ENCODE data around the gene OSTC. TPM values are rescaled to one million over a fixed set of nuclear protein-coding genes. Genes with fewer than 3 reads are reported as not detected.

The OSTC gene
- total and polyA plus RNA-seq, 2 of the 13 experiments (the other 11 are each of a cell fraction or from before 2014, with no cell fraction given), result 208 to 380 TPM

DNA sequence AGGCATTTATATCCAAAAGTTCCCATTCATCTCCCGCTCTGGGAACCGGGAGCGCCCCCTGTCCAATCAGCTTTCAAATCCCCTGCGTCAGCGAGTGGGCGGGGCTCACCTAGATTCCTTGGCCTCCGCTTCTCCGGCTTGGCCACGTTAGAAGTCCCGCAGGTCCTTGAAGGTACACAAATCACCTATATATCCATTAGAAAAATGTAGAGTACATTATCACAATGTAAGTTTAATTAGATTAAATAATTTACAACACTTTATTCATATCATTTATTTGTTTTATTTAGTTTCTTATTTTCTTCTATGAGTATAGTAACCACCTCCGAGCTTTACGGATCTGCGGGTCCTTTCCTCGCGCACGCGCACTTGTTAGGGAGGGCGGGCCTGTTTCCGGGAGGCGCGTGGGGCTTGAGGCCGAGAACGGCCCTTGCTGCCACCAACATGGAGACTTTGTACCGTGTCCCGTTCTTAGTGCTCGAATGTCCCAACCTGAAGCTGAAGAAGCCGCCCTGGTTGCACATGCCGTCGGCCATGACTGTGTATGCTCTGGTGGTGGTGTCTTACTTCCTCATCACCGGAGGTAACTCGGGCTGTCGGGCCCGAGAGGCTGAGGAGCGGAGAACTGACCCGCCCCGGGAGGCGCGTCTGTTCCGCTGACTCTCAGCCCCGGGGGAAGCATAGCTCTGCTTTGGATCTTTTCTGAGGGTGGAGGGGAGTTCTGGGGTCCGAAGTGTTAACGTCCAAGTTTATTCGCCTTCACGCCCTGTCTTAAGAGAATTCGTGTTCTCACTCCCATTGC, at the start of gene OSTC (continued):
- TF ChIP-seq POGZ (CRISPR knock-in tag; IDR thresholded peaks at IDR 0.05), result peak; percentile 52; the same call in 1 of the 2 replicates
- TF ChIP-seq, protein P1, sequence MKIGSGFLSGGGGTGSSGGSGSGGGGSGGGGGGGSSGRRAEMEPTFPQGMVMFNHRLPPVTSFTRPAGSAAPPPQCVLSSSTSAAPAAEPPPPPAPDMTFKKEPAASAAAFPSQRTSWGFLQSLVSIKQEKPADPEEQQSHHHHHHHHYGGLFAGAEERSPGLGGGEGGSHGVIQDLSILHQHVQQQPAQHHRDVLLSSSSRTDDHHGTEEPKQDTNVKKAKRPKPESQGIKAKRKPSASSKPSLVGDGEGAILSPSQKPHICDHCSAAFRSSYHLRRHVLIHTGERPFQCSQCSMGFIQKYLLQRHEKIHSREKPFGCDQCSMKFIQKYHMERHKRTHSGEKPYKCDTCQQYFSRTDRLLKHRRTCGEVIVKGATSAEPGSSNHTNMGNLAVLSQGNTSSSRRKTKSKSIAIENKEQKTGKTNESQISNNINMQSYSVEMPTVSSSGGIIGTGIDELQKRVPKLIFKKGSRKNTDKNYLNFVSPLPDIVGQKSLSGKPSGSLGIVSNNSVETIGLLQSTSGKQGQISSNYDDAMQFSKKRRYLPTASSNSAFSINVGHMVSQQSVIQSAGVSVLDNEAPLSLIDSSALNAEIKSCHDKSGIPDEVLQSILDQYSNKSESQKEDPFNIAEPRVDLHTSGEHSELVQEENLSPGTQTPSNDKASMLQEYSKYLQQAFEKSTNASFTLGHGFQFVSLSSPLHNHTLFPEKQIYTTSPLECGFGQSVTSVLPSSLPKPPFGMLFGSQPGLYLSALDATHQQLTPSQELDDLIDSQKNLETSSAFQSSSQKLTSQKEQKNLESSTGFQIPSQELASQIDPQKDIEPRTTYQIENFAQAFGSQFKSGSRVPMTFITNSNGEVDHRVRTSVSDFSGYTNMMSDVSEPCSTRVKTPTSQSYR (CRISPR knock-in tag; IDR thresholded peaks at IDR 0.05; ENCODE audit: borderline replicate concordance), result peak; percentile 10; the same call in 1 of the 2 replicates
- TF ChIP-seq, protein P2, sequence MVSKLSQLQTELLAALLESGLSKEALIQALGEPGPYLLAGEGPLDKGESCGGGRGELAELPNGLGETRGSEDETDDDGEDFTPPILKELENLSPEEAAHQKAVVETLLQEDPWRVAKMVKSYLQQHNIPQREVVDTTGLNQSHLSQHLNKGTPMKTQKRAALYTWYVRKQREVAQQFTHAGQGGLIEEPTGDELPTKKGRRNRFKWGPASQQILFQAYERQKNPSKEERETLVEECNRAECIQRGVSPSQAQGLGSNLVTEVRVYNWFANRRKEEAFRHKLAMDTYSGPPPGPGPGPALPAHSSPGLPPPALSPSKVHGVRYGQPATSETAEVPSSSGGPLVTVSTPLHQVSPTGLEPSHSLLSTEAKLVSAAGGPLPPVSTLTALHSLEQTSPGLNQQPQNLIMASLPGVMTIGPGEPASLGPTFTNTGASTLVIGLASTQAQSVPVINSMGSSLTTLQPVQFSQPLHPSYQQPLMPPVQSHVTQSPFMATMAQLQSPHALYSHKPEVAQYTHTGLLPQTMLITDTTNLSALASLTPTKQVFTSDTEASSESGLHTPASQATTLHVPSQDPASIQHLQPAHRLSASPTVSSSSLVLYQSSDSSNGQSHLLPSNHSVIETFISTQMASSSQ (IDR thresholded peaks at IDR 0.05; ENCODE audit: low read depth), result no peak
- TF ChIP-seq, protein P2 (CRISPR knock-in tag; IDR thresholded peaks at IDR 0.05; ENCODE audit: borderline replicate concordance), result no peak
- TF ChIP-seq ZNF550 (CRISPR knock-in tag; IDR thresholded peaks at IDR 0.05; ENCODE audit: borderline replicate concordance), result no peak
- TF ChIP-seq SALL2 (CRISPR knock-in tag; IDR thresholded peaks at IDR 0.05), result peak; percentile 69; the same call in 1 of the 2 replicates
- no peak for TF ChIP-seq ZNF431 (CRISPR knock-in tag; IDR thresholded peaks at IDR 0.05; ENCODE audit: borderline replicate concordance, low read depth)
- TF ChIP-seq NRL (CRISPR knock-in tag; IDR thresholded peaks at IDR 0.05; ENCODE audit: borderline replicate concordance), result peak; percentile 67; the same call in 1 of the 2 replicates
- TF ChIP-seq ZNF7 (CRISPR knock-in tag; IDR thresholded peaks at IDR 0.05), result no peak
- no peak for TF ChIP-seq BCL6 (CRISPR knock-in tag; IDR thresholded peaks at IDR 0.05)
- TF ChIP-seq DPF2 (CRISPR knock-in tag; IDR thresholded peaks at IDR 0.05; ENCODE audit: borderline replicate concordance, low read depth), result no peak
- TF ChIP-seq ZNF598 (CRISPR knock-in tag; IDR thresholded peaks at IDR 0.05; ENCODE audit: borderline replicate concordance), result 0 out of 2 replicates have a peak, but pooled peaks have one; percentile 25
- TF ChIP-seq, protein P3, sequence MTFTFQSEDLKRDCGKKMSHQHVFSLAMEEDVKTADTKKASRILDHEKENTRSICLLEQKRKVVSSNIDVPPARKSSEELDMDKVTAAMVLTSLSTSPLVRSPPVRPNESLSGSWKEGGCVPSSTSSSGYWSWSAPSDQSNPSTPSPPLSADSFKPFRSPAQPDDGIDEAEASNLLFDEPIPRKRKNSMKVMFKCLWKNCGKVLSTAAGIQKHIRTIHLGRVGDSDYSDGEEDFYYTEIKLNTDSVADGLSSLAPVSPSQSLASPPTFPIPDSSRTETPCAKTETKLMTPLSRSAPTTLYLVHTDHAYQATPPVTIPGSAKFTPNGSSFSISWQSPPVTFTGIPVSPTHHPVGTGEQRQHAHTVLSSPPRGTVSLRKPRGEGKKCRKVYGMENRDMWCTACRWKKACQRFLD (CRISPR knock-in tag; IDR thresholded peaks at IDR 0.05; ENCODE audit: borderline replicate concordance), result 0 out of 2 replicates have a peak, but pooled peaks have one; percentile 51
- TF ChIP-seq ZNF670 (CRISPR knock-in tag; IDR thresholded peaks at IDR 0.05; ENCODE audit: borderline replicate concordance), result peak; percentile 37; the same call in 1 of the 2 replicates
- peak; percentile 62; the same call in 1 of the 2 replicates for TF ChIP-seq ZNF335 (CRISPR knock-in tag; IDR thresholded peaks at IDR 0.05)
- TF ChIP-seq SP4 (CRISPR knock-in tag; IDR thresholded peaks at IDR 0.05), result peak; percentile 75; the same call in 1 of the 2 replicates
- peak; percentile 93 for TF ChIP-seq POLR2G (IDR thresholded peaks at IDR 0.05; ENCODE audit: low read depth, low read length)
- TF ChIP-seq ZNF343 (CRISPR knock-in tag; IDR thresholded peaks at IDR 0.05), result peak; percentile 57; the same call in 1 of the 2 replicates
- peak; percentile 61 for TF ChIP-seq TARDBP (CRISPR knock-in tag; IDR thresholded peaks at IDR 0.05)
- TF ChIP-seq ZNF329 (CRISPR knock-in tag; IDR thresholded peaks at IDR 0.05; ENCODE audit: low read depth), result no peak

All from HepG2 (cell line).